Left ventricle myocardium superior (tissue), 1 donor: ENCODE data around the gene UBE4A. TPM values are rescaled to one million over a fixed set of nuclear protein-coding genes. Genes with fewer than 3 reads are reported as not detected.
"Not testable (repeated sequence)": the region's sequence is repeated elsewhere in the genome, so short reads cannot be mapped to it uniquely, and the experiment has no call there.

Source experiments
- ATAC-seq: fragments of 200-7000 bp; cut with Tn5 transposase; one replicate; pipeline ENCODE4 v1.9.1; 2020; ENCODE audit warnings: mild to moderate bottlenecking, moderate library complexity
- DNase-seq: peaks from one replicate; pipeline ENCODE4 v3.0.0-alpha.2; 2020
- intact Hi-C: fragments of 100-400 bp; cut with micrococcal nuclease; formaldehyde crosslinking; loops from one replicate; pipeline ENCODE4 v1.11.0; 2022
- total RNA-seq: library from RNA; stranded (reverse); fragmentation: NEBNext Ultra II Directional; extraction: Animal tissue kit (Norgen Biotek cat#: 25700); gene quantifications from one replicate; pipeline ENCODE4 v1.2.1, GENCODE V29; 2021
- donor health status: DM: no; HTN: yes; CAD: no; lungs with severe emphysema.

The UBE4A gene
- total RNA-seq, 1 donor from 2014 or later, result 37.6 TPM

DNA sequence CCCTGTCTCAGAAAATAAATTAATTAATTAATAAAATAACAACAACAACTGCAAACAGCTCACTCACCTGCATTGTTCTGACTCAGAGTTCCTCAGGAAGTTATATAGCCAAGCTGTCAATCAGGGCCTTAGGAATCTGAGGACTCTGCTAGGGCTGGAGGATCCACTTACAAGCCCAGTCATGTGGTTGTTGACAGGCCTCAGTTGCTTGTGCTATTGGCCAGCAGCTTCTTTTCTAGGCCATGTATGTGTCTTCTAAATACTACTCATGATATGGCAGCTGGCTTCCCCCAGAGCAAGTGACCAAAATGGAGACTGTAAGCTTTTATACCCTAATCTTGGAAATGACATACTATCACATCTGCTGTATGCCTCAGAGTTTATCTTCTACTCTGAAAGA lies 21.2 kb downstream of the UBE4A start:
- peak; percentile 48 for ATAC-seq
- intact Hi-C loops, result loop anchor here (5.0 kb wide), 1 partner anchor 112 kb away; no protein-coding TSS in a partner anchor
- no peak for DNase-seq

- DNase-seq (no peak), ATAC-seq (no peak)
- intact Hi-C loops, result loop anchor here (5.0 kb wide), 1 partner anchor 109 kb away; no protein-coding TSS in a partner anchor
These were observed 23.6 kb downstream of the UBE4A start for GRCh38 chr11:118382954-118383353.

- DNase-seq (no peak), ATAC-seq (no peak)
- intact Hi-C loops, result loop anchor here (5.0 kb wide), 1 partner anchor 109 kb away; no protein-coding TSS in a partner anchor
These were observed 24.3 kb downstream of the UBE4A start for GRCh38 chr11:118383657-118384056.

DNA sequence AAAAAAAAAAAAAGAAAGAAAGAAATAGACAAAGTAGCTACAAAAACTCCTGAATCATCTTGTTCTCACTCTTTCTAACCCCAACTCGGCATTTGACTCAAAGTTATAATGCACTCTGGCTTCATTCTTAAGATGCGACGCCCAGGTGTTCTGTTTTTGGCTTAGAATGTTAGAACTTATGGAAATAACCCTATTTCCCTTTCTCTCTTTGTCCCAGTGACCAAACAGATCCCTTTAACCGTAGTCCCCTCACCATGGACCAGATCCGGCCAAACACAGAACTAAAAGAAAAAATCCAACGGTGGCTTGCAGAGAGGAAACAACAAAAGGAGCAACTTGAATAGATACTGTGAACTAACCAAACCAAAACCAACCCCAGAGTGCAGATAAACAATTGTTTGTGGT lies 36.7 kb downstream of the UBE4A start:
- intact Hi-C loops, result loop anchor here (5.0 kb wide), 1 partner anchor 91 kb away; no protein-coding TSS in a partner anchor
- ATAC-seq (no peak), DNase-seq (no peak)

DNA sequence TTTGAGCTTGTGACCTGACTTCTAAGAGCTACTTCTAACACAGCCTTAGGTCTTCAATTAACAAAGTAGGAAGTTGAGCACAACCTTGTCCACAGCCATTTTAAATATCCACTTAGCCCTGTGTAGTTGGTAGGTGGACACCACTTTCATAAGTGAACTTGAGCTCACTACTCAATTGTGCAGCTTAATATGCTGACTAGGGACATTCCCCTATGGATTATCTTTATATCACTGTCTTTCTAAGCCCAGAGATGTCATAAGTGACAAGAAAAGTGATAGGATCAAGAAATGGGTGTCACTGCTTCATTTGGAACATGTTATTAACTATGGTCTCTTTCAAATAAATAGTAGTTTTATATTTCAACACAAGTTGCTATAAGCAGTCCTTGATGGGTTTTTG lies 38.0 kb downstream of the UBE4A start:
- no peak for ATAC-seq
- DNase-seq, result no peak
- intact Hi-C loops, result loop anchor here (5.0 kb wide), 1 partner anchor 90 kb away; no protein-coding TSS in a partner anchor

GRCh38 chr11:118398791-118399559 lies 39.6 kb downstream of the UBE4A start:
- ATAC-seq (no peak), DNase-seq (no peak)
- intact Hi-C loops, result loop anchor here (5.0 kb wide), 1 partner anchor 88 kb away; no protein-coding TSS in a partner anchor

DNA sequence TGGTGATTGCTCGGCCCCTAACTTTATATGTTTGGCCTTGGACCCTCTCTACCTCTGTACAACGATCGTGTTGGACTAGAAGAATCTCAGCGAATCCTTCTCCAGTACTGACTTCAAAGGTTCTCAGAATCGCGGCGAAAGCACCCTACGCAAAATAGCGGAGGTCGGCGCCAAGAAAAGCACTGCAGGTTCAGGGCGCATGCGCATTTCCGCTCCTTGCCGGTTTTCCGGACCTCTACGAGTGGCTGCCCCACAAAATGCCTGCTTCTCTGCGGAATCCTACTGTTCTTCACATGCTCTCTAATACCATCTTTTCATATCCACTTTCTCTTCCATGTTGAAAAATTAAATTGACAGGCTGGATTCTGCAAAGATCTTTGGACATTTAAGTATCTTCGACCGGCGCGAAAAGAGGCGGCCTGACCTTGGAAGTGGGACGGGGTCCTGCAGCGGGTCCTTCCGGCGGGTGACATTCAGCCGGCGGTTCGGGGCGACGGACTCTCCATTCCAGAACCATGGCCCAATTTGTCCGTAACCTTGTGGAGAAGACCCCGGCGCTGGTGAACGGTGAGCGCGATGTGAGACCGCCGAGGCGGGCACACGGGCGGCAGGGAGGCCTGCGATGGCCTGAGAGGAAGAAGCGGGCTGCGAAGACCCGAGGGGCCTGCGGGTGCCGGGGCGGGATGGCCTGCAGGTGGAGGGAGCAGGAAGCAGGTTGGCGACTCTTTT lies 41.9 kb downstream of the UBE4A start, which contains the start of gene ATP5MG:
ATP5MG (plus strand) TSS at position 456 of the 729 bp plus-strand sequence; CDS start at position 516, 60 bp downstream.
- DNase-seq, result peak; percentile 95
- intact Hi-C loops, result no loop called here
- peak; percentile 89 for ATAC-seq

DNA sequence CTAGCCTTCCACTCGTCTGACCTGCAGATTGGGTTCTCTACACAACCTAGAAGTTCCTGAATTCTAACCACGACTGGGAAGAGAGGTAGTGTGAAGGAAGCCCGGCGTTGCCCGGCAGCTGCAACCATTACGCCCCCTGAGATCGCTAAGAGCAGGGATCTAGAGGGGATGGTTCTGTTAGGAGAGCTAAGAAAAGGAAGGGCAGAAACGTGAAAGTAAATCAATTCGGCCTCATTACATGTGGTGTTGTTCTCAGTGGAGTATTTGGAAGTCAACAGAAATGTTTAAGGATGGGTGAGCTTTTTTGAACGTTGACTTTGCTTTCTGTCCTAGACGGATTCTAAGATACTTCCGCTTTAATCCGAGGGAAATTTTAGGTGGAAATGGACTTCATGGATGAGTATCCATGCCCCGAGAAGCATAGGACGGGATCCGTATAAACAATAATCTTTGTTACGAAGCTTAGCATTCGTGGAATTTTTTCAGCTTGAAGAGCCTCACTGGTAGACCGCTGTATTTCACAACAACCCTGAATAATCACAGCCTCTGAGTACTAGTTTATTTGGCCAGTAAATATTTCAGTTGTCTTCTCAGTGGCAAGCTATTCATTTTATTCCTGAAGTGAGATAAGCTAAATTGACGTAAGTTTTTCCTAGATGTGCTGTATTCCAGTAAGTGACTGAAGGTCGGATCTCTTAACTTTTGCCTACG lies 42.6 kb downstream of the UBE4A start:
- ATAC-seq (peak; percentile 24), DNase-seq (no peak)
- intact Hi-C loops, result no loop called here

DNA sequence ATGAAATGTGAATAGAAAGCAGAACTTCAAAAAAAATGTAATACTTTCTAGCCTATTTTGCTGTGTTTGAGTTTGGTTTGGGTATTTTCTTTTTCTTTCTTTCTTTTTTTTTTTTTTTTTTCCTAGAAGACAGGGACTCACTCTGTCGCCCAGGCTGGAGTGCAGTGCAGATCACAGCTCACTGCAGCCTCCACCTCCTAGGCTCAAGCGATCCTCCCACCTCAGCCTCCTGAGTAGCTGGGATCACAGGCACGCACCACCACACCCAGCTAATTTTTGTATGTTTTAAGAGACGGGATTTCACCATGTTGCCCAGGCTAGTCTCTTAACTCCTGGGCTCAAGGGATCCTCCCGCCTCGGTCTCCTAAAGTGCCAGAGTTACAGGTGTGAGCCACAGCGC lies 43.2 kb downstream of the UBE4A start:
- DNase-seq, intact Hi-C loops: not testable (repeated sequence)

GRCh38 chr11:118406599-118407166 lies 47.3 kb downstream of the UBE4A start:
- intact Hi-C loops, result no loop called here
- DNase-seq, result no peak
- ATAC-seq, result peak; percentile 22

More for the DNA sequence above, 43.2 kb downstream of the UBE4A start:
- not testable (repeated sequence) for ATAC-seq

GRCh38 chr11:118410055-118410745 lies 50.8 kb downstream of the UBE4A start:
- no peak for DNase-seq
- intact Hi-C loops, result no loop called here
- ATAC-seq, result peak; percentile 63

DNA sequence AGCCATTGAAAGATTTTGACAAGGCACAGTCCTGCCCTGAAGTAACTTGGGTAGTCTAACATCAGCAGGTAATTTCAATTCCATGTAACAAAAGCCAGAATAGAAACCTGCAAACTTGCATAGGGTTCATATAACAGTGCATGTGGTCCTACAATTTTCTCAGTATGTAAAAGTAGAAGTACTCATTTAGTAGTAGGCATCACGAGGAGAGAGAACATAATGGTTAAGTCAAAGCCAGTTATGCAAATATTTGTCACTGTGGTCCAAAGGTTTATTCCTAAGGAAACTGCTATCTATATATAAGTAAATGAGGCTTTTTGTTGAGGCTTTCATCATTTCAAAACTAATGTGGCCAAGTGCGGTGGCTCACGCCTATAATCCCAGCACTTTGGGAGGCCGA lies 52.1 kb downstream of the UBE4A start:
- intact Hi-C loops, result no loop called here
- DNase-seq (no peak), ATAC-seq (no peak)

GRCh38 chr11:118412921-118413320 lies 53.5 kb downstream of the UBE4A start:
- no peak for ATAC-seq
- intact Hi-C loops, result no loop called here

GRCh38 chr11:118415062-118415738 lies 55.8 kb downstream of the UBE4A start:
- intact Hi-C loops, result no loop called here
- no peak for ATAC-seq
- no peak for DNase-seq

More at GRCh38 chr11:118412921-118413320, 53.5 kb downstream of the UBE4A start:
- no peak for DNase-seq

DNA sequence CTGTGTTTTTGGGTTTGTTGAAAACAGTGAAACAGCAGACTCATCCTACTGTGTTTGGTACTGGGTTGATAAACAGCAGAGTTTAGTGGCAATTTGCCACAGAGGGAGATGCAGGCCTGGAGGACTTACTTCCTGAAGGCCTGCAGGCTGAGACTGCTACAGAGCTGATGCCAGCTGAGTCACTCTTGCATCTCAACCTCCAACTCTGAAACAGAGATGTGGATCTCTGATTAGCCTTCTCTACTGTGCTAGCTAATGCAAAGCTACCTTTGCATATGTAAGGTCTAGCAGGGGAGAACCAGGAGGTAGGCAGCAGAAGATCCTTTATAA lies 56.3 kb downstream of the UBE4A start:
- intact Hi-C loops, result no loop called here
- DNase-seq, result no peak
- ATAC-seq, result peak; percentile 72

DNA sequence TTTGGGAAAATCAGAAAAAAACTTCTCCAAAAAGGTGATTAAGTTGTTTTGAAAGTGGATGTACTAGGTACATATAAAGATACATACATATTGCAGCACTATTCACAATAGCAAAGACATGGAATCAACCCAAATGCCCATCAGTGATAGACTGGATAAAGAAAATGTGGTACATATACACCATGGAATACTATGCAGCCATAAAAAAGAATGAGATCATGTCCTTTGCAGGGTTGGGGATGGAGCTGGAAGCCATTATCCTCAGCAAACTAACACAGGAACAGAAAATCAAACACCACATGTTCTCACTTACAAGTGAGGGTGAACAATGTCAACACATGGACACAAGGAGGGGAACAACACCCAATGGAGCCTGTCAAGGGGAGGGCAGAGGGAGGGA lies 57.5 kb downstream of the UBE4A start:
- intact Hi-C loops, DNase-seq, ATAC-seq: not testable (repeated sequence)

DNA sequence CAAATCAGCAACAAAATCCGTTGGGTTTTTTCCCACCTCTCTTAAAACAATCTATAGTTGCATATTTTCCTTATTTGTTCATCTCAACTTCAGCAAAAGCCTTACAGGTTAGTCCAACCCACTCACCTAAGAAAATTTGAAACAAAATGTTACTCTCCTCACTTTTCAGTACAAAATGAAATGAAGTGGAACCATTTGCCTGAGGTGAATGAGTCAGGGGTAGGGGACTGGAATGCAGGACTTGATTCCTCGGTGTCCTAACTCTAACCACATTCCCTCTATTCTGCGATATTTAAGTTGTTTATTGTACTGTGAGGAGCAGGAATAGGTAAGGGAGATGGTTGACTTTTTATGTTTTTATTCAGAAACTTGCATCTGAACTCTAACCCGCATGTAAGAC lies 58.4 kb downstream of the UBE4A start:
- DNase-seq, result no peak
- intact Hi-C loops, result no loop called here
- no peak for ATAC-seq

GRCh38 chr11:118418766-118419165 lies 59.4 kb downstream of the UBE4A start:
- DNase-seq, result no peak
- intact Hi-C loops, result no loop called here
- no peak for ATAC-seq
